ENCODE results near the gene FITM2. TPM values are rescaled to one million over a fixed set of nuclear protein-coding genes. Genes with fewer than 3 reads are reported as not detected.

FITM2 gene
- polyA plus RNA-seq, 3 donors = 8.2 to 9.2 (median 8.2) TPM

DNA sequence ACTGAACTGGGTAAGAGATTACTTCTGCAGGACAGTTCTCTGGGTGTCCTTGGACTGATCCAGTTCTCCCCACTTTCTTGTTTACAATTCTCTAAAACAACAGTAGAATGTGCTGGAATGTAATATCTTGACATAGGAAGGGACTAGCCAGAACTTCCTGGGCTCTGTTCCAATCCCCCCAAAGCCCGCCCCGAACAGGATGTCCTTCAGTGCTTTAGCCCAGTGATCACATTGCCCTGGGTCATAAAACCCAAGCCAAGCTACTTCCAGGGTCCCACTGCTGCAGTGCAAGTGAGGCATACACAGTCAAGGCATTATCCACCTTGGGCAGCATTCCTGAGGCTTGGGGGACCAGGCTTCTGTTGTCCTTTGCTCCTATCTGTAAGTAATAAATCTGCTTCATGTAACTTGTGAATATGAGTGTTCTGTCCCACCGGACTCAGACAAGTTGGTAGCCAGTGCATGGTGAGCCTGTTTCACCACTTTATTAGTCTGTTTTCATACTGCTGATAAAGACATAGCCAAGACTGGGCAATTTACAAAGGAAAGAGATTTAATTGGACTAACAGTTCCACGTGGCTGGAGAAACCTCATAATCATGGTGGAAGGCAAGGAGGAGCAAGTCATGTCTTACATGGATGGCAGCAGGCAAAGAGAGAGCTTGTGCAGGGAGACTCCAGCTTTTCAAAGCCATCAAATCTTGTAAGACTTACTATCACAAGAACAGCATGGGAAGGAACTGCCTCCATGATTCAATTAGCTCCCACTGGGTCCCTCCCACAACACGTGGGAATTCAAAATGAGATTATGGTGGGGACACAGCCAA is 23.5 kb downstream of the FITM2 start:
- DNase-seq (ENCODE audit: low read depth in 3 of 3, low spot score in 2 of 3) = no peak

DNA sequence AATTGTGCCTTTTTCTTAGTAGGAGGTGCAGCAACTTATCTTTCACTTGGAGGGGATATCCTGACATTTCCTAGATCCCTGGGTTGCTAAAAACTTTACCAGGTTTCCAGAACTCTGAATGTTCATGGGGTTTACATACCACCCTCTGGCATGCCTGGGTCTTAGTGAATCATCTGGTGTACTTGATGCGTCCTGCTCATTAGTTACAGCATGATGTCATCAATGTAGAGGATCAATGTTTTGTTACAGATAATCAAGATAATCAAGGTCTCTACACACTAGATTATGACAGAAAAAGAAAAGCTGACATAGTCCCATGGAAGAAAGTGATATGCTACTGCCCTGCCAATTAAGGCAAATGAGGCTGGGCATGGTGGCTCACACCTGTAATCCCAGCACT is 27.0 kb downstream of the FITM2 start:
- DNase-seq (ENCODE audit: low read depth in 3 of 3, low spot score in 2 of 3) = no peak

DNA sequence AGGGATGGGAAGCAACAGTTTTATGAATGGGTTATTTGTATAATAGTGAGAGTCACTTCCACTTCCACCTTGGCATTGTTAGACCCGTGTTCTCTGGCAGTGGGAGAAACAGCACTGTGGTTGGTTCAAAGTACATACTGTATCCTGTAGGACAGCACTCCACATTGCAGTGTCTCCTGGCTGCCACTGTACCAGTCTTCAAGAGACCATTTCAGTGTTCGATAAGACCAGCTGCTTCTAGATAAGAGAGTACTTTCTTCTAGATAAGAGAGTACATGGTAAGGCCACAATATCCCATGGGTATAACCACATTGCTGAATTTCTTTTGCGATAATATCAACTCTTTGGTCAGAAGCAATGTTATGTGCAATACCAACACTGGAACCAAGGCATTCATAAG is 28.8 kb downstream of the FITM2 start:
- DNase-seq (ENCODE audit: low read depth in 3 of 3, low spot score in 2 of 3) = no peak

DNA sequence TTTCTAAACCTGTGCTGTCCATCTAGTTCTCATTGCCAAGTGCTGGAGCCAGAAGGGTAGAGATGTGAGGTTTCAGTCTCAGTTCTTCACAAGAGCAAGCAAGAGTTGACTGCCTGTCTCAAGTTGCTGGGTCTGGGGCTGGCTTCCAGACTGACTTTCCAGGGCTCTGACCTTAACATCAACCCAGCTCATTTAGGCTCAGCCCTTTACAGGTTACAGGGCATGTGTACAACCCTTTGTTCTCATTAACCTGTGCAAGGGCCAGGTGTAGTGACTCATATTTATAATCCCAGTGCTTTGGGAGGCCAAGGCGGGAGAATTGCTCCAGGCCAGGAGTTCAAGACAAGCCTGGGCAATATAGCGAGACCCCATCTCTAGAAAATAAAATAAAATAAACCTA is 30.6 kb downstream of the FITM2 start:
- DNase-seq (ENCODE audit: low read depth in 3 of 3, low spot score in 2 of 3) = no peak

DNA sequence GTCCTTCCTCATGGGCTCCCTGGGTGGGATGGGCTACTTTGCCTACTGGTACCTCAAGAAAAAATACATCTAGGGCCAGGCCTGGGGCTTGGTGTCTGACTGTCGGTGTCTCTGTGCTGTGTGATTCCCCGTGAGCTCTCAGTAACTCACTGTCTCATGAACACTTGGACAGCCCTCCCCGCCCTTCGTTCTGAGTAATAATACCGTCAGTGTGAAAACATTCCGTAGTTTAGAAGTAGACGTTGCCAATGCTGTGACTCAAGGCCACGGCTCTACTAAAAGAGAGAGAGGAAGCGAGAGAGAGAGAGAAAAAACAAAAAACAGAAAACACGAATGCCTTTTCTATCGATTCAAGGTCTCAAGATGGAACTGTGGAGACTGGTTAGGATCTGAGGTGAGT is 31.8 kb downstream of the FITM2 start:
- no peak for DNase-seq (ENCODE audit: low read depth in 3 of 3, low spot score in 2 of 3)

DNA sequence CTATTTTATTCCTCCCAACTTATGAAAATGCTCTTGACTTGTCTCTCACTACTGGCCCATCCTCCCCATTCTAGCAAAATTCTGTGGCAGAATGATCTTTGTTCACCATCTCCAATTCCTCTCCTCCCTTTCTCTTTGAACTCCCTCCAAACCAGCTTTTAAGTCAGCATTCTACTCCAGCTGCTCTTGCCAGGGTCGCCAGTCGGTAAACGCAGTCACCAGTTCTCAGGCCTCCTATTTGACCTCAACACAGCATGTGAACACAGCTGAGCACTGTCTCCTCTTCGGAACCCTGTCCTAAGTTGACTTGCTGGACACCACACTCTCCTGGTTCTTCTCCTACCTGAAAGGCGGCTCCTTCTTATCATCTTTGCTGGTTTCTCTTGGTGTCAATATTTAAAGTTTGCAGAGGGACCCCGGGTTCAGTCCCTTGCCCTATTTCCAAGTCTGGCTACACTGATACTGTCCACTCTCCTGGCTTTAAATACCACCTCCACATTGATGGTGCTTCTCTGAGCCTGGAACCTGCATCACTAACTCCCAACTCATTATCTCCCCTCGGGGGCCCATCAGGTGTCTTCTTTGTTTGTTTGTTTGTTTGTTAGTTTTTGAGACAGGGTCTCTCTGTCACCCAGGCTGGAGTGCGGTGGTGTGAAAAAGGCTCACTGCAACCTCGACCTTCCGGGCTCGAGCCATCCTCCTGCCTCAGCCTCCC is 36.5 kb downstream of the FITM2 start:
- DNase-seq (ENCODE audit: low read depth in 3 of 3, low spot score in 2 of 3) = no peak

DNA sequence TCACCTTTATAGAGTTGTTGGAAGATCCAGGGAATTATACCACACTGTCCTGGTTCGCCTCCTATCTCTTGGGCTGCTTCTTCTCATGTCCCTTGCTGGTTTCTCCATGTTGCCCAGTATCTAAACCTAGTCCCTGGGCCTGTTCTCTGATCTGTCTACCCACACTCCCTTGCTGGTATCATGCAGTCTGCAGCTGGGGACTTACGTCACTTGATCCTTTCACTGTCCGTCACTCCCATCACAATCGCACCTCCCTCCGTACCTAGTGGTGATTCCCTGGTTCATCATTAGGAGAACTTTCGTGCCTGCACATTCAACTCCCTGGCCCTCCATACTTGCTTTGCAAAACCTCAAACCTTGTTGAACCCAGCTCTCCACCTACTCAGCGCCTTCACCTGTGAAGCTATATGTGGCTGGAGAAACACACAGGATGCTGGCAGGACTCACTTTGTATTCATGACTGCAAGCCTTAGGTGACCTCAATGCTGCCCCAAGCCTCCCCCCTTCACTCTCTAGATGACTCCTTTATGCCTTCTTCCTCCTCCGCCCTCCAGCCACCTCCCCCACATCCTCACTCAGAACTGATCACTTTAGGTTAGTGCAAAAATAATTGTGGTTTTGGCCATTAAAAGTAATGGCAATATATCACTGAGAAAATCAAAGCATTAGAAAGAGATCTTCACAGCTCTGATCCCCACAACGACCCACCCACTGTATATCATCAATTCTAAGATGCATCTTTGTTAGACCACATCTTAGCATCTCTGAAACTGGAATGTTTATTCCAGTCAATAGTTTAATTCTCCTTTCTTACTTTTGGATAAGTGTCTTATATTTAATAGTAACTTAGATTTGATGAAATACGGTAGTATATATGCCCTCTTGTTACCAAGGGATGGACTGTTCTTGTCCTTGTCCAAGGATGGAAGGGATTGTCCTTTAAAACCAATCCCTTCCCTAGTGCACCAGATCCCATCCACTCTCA is 37.5 kb downstream of the FITM2 start:
- DNase-seq (ENCODE audit: low read depth in 3 of 3, low spot score in 2 of 3) = no peak

DNA sequence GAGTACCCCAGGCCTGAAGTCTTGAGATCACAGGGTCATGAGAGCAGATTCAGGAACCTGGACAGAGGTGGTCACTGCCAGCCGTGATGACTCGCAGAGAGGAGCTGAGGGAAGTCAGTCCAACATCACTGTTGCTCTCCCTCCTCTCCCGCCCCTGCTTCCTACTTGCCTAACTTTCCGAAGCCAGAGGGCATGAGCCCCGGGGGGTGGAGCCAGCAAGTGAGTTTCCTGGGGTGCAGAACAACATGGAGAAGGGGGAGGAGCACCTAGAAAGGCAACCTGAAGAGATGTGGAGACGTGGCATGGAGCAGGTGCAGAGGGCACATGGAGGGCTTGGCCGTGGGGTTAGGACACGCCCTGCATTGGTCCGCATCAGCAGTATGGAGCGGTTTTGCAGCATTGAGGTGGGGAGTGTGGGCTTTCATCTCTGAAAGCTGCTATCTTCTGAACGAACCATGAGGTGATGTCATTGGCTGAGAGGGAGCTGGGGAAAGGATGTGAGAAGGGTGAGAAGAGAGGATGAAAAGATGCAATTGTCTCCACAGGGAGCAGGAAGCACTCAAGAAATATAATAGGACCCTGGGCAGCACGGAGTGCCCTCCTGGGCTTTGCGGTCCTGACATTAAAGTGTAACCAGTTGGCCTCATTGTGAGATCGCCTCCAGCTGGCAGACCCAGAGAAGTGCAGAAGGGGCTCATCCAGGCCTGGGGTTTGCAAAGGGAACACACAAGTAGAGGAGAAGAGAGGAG is 38.9 kb downstream of the FITM2 start:
- DNase-seq (ENCODE audit: low read depth in 3 of 3, low spot score in 2 of 3) = no peak

DNA sequence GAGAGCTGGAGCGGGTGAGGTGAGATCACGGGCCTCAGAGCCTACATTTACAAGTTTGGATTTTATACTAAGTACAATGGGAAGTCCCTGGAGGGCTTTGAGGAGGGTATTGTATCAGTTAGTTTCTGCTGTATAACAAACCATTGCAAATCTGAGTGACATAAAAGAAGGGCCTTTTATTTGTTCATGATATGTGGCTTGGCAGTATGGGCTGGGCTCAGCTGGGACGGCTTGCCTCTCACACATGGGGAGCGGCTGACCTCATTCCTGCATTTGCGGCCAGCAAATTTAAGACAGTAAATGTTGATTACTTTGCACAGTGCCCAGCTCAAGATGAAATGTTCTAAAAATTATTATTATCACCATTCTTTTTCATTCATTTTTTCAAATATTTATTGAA is 42.2 kb downstream of the FITM2 start:
- DNase-seq (ENCODE audit: low read depth in 3 of 3, low spot score in 2 of 3) = no peak

DNA sequence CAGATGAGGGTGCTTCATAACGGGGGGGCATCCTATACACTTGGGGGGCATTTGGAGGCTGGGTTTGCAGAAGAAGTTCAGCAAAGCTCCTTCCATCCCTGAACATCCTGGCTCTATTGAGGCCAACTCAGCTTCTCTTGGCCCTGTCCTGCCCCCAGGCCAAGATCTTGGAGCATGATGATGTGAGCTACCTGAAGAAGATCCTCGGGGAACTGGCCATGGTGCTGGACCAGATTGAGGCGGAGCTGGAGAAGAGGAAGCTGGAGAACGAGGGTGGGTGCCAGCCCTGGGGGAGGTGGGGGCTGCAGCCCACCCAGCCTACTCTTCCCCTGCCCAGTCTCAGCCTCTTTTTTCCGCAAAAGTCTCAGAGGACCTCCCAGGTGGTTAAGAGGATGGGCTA is 46.7 kb downstream of the FITM2 start:
- no peak for DNase-seq (ENCODE audit: low read depth in 3 of 3, low spot score in 2 of 3)

DNA sequence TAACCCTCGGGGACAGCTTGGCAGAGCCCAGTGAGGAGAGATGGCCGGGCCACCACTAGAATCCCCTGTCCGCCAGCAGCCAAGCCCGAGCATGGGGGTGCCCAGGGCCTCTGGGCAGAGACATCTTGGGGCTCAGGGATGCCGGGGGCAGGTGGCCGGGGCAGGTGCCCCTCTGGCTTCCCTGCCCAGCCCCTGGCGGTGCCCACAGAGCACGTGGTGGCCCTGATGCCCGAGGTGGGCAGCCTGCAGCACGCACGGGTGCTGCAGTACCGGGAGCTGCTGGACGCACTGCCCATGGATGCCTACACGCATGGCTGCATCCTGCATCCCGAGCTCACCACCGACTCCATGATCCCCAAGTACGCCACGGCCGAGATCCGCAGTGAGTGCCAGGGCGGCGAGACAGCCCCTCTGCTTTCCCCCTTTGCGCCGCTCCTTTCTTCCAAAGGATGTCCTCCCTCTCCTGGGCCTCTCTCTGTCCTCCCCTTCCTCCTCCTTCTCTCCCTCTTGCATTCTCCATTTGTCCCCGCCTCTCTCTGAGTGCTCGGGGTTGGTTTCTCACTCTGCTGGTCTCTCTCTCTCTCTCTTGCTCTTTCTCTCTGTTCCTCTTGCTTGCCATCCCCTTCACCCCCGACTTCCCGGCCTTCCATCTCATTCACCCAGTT is 52.6 kb downstream of the FITM2 start:
- no peak for DNase-seq (ENCODE audit: low read depth in 3 of 3, low spot score in 2 of 3)

DNA sequence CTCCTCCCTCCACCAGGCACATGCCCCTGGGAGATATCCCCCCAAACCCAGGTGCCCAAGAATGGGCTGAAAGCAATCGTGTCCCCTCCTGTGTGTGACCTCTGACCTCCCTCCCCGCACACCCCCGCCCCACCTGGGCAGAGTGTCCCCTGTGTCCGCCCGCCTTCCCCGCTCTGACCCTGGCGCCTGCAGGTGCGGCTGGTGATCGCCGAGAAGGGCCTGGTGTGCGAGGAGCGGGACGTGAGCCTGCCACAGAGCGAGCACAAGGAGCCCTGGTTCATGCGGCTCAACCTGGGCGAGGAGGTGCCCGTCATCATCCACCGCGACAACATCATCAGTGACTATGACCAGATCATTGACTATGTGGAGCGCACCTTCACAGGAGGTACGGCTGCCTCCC is 54.0 kb downstream of the FITM2 start:
- DNase-seq (ENCODE audit: low read depth in 3 of 3, low spot score in 2 of 3) = no peak

DNA sequence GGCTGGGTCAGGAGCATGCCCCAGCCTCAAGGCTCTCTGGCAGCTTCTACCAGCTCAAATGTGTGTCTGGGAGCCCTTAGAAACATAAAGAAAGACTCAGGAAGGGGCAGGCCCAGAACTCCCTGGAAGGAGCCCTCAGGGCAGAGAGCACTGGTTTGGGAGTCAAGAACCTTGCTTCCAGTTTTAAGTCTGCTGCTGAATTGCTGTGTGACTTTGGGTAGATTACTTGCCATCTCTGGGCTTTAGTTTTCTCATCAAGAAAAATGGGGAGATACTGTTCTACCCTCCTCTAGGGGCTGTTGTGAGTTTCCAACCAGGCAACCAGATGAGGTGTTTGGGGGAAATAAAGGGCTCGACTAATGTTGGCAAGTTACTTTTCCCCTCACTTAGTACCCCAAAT is 55.1 kb downstream of the FITM2 start:
- no peak for DNase-seq (ENCODE audit: low read depth in 3 of 3, low spot score in 2 of 3)

DNA sequence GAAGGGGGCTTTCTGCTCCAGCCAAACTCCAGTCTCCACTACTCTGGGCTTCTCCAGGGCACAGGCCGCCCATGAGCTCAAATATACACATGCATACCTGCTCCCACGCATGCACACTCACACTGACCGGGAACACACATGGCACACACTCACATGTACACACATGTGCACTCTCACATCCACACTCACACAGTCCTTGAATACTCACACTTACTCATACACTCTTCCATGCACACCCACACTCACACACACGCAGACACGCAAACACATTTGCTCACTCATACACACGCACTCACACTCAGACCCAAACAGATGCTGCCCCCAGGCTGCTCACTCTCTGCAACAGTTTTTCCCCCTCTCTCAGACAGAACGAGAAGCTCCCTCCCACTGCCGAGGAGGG is 56.9 kb downstream of the FITM2 start:
- DNase-seq (ENCODE audit: low read depth in 3 of 3, low spot score in 2 of 3) = no peak

DNA sequence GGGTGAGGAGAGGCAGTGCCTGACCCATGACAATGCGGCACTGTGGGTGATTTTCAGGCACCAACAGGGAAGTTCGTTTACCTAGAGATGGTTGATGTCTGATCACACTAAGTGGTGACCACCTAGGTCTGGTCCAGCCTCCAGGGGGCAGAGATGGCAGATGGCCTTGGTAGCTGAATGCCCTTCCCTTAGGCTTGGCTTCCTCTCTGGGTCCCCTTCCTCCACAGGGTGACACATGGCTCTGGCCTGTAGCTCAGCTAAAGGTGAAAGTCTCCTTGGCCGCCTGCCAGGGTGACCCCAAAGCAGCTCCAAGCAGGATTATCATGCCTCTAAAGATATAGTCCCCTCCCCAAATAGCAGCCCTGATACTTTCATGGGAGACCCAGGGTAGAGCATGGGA is 57.5 kb downstream of the FITM2 start:
- no peak for DNase-seq (ENCODE audit: low read depth in 3 of 3, low spot score in 2 of 3)

Other genes with a start within 250 kb of the FITM2 start
- gene JPH2, start 124.0 kb downstream of the FITM2 start, polyA plus RNA-seq (ENCODE audit: insufficient read length in 3 of 3) = 1 to 10 TPM; 1.2 to 1.4 (median 1.4) TPM
- 10 to 100 TPM; 54.4 to 58.1 (median 55.2) TPM for gene OSER1, start 100.4 kb downstream of the FITM2 start, polyA plus RNA-seq (ENCODE audit: insufficient read length in 3 of 3)
- gene GDAP1L1, start 63.9 kb downstream of the FITM2 start, polyA plus RNA-seq (ENCODE audit: insufficient read length in 3 of 3) = under 1 TPM; 0.11 to 0.46 (median 0.21) TPM
- gene R3HDML, start 25.8 kb upstream of the FITM2 start, polyA plus RNA-seq (ENCODE audit: insufficient read length in 3 of 3) = under 1 TPM; 0.10 to 0.14 (median 0.12) TPM
- 10 to 100 TPM; 36.8 to 50.6 (median 46.1) TPM for gene HNF4A, start 44.5 kb upstream of the FITM2 start, polyA plus RNA-seq (ENCODE audit: insufficient read length in 3 of 3)
- gene TTPAL, start 164.7 kb upstream of the FITM2 start, polyA plus RNA-seq (ENCODE audit: insufficient read length in 3 of 3) = 10 to 100 TPM; 10.9 to 13.1 (median 11.6) TPM
- gene SERINC3, start 210.9 kb upstream of the FITM2 start, polyA plus RNA-seq (ENCODE audit: insufficient read length in 3 of 3) = 10 to 100 TPM; 73.7 to 76.0 (median 75.4) TPM